Body of pancreas (tissue), 4 donors: ENCODE results near the gene NEMP2. TPM values are rescaled to one million over a fixed set of nuclear protein-coding genes. Genes with fewer than 3 reads are reported as not detected.

Experiments used
- ATAC-seq: fragments of 150-250 bp; one replicate; pipeline ENCODE4 v1.9.1; 2016
- DNase-seq, 4 donors: peaks; one replicate each; pipeline ENCODE4 v3.0.0-alpha.2; 2019
- H3K27ac ChIP-seq, 4 donors: fragments of 200-600 bp; sonication (generic); 1 replicate in 3 of 4; 2 replicates in 1 of 4; pipeline versions ENCODE4 v1.5.1 to v1.6.1; 2016 to 2019; ENCODE audit warnings: mild to moderate bottlenecking in 1 of 4, mixed read lengths in 1 of 4, moderate library complexity in 1 of 4
- H3K27me3 ChIP-seq, 2 donors: fragments of 200-600 bp; sonication (generic); one replicate each; pipeline ENCODE4 v1.6.0; 2016; ENCODE audit warnings: mild to moderate bottlenecking in 1 of 2
- H3K36me3 ChIP-seq, 2 donors: fragments of 200-600 bp; sonication (generic); replicated peaks in 1 of 2; 2 replicates each; pipeline ENCODE4 v1.5.1; 2016; ENCODE audit warnings: low read depth in 2 of 2; ENCODE audit not compliant: insufficient read depth in 1 of 2
- H3K4me1 ChIP-seq: fragments of 200-600 bp; sonication (generic); one replicate; pipeline ENCODE4 v1.6.0; 2016
- H3K4me3 ChIP-seq, 2 donors: fragments of 200-600 bp; sonication (generic); 1 replicate in 1 of 2; 2 replicates in 1 of 2; pipeline ENCODE4 v1.5.1; 2016 to 2019
- H3K9me3 ChIP-seq, 3 donors: fragments of 200-600 bp; sonication (generic); 1 replicate in 2 of 3; 2 replicates in 1 of 3; pipeline ENCODE4 v1.5.1; 2016
- CTCF ChIP-seq, 7 experiments: fragments of 450-650 bp in 4 of 7; fragments of 200-600 bp in 3 of 7; sonication (generic) in 3 of 7; IDR thresholded peaks; one replicate each; pipeline ENCODE4 v1.5.1; 2016 to 2019; ENCODE audit warnings: antibody characterized with exemption in 7 of 7
- POLR2A ChIP-seq, 3 donors: fragments of 450-650 bp; IDR thresholded peaks; one replicate each; pipeline ENCODE4 v1.6.1; 2016; ENCODE audit warnings: antibody characterized with exemption in 3 of 3, mild to moderate bottlenecking in 2 of 3
- WGBS, 2 donors: methylation state at CpG; one replicate each; pipeline ENCODE4 v1.1.5; 2017; 5-methylcytosine and 5-hydroxymethylcytosine counted together
- intact Hi-C: fragments of 100-400 bp; cut with DNase I; formaldehyde crosslinking; loops from one replicate; pipeline ENCODE4 v1.15.1; 2023
- total RNA-seq, 2 donors: library from RNA; depleted of rRNA; stranded (reverse); fragments of >200 nt; gene quantifications; one replicate each; pipeline ENCODE4 v1.1.0, GENCODE V29; 2016

Gene NEMP2
- total RNA-seq, 2 donors from 2014 or later = 3.0 to 3.9 TPM

GRCh38 chr2:190533175-190533967 lies 1.2 kb downstream of the NEMP2 start:
- no peak for ATAC-seq
- intact Hi-C loops = loop anchor here (10.0 kb wide), 1 partner anchor 121 kb away; no protein-coding TSS in a partner anchor
- H3K4me1 ChIP-seq = peaks cover 11% of the 10 kb centered on the region

GRCh38 chr2:190532581-190532980 lies 1.9 kb downstream of the NEMP2 start:
- no peak overlapping the region for H3K4me3 ChIP-seq
- intact Hi-C loops = loop anchor here (10.0 kb wide), 1 partner anchor 122 kb away; no protein-coding TSS in a partner anchor
- 62 to 87% methylated on average over 4 of the region's 4 CpGs for WGBS, 2 donors

More at GRCh38 chr2:190533175-190533967, 1.2 kb downstream of the NEMP2 start:
- no peaks in the 10 kb centered on the region for H3K36me3 ChIP-seq
- H3K27me3 ChIP-seq = no peaks in the 10 kb centered on the region
- no peak for DNase-seq
- no peaks in the 10 kb centered on the region for H3K9me3 ChIP-seq
- peak overlapping the region; percentile 80 to 95 (median 90) for H3K27ac ChIP-seq
- no peak for TF ChIP-seq POLR2A (IDR thresholded peaks at IDR 0.05)
- TF ChIP-seq CTCF (IDR thresholded peaks at IDR 0.05) = no peak
- 34 to 45% methylated on average over 10 of the region's 10 CpGs for WGBS, 2 donors
- H3K4me3 ChIP-seq = peak overlapping the region; percentile 46 to 81

GRCh38 chr2:190530248-190530900 lies 4.1 kb downstream of the NEMP2 start:
- H3K27me3 ChIP-seq = no peaks in the 10 kb centered on the region
- WGBS, 2 donors = 56 to 72% methylated on average over 6 of the region's 6 CpGs
- ATAC-seq (no peak), DNase-seq (no peak)
- intact Hi-C loops = loop anchor here (10.0 kb wide), 1 partner anchor 124 kb away; no protein-coding TSS in a partner anchor
- peaks cover 7% of the 10 kb centered on the region for H3K4me1 ChIP-seq
- no peak overlapping the region for H3K4me3 ChIP-seq
- TF ChIP-seq CTCF (IDR thresholded peaks at IDR 0.05) (no peak), POLR2A (IDR thresholded peaks at IDR 0.05) (no peak)
- no peak overlapping the region for H3K27ac ChIP-seq
- H3K9me3 ChIP-seq = no peaks in the 10 kb centered on the region
- no peaks in the 10 kb centered on the region for H3K36me3 ChIP-seq

More at GRCh38 chr2:190532581-190532980, 1.9 kb downstream of the NEMP2 start:
- ATAC-seq = no peak
- H3K36me3 ChIP-seq = no peaks in the 10 kb centered on the region
- H3K27me3 ChIP-seq = no peaks in the 10 kb centered on the region
- TF ChIP-seq POLR2A (IDR thresholded peaks at IDR 0.05) = no peak
- no peak for TF ChIP-seq CTCF (IDR thresholded peaks at IDR 0.05)
- no peak overlapping the region for H3K27ac ChIP-seq
- H3K9me3 ChIP-seq = no peaks in the 10 kb centered on the region
- peaks cover 11% of the 10 kb centered on the region for H3K4me1 ChIP-seq
- DNase-seq = peak in 1 of 4 donors; percentile 13

- no peak for ATAC-seq
- intact Hi-C loops = loop anchor here (10.0 kb wide), 1 partner anchor 125 kb away; no protein-coding TSS in a partner anchor
- Histone ChIP-seq H3K4me1 (peaks cover 7% of the 10 kb centered on the region), H3K36me3 (no peaks in the 10 kb centered on the region), H3K27ac (no peak overlapping the region), H3K9me3 (no peaks in the 10 kb centered on the region), H3K27me3 (no peaks in the 10 kb centered on the region), H3K4me3 (no peak overlapping the region)
- WGBS, 2 donors = 59 to 76% methylated on average over 3 of the region's 3 CpGs
- no peak for TF ChIP-seq CTCF (IDR thresholded peaks at IDR 0.05)
- no peak for DNase-seq
These were observed 4.9 kb downstream of the NEMP2 start for GRCh38 chr2:190529486-190530247.
